Measurements from ENCODE around the gene TMEM169.

TMEM169 gene

GRCh38 chr2:216081487-216082116 lies at the start of gene TMEM169, which contains the start of gene PECR:
Gene TMEM169 (plus strand): TSS chr2:216081919. CDS start chr2:216095964, 14,045 bp downstream.
Gene PECR (minus strand): TSS chr2:216081809. CDS start chr2:216081741, 68 bp downstream.
- TF ChIP-seq CTCF (IDR thresholded peaks at IDR 0.05) = no peak

- no peak for TF ChIP-seq CTCF (IDR thresholded peaks at IDR 0.05)
Observed at GRCh38 chr2:216031960-216032689, 49.6 kb upstream of the TMEM169 start.

GRCh38 chr2:216033403-216033802 lies 48.3 kb upstream of the TMEM169 start:
- TF ChIP-seq CTCF (IDR thresholded peaks at IDR 0.05) = no peak

GRCh38 chr2:216034065-216034464 lies 47.7 kb upstream of the TMEM169 start:
- TF ChIP-seq CTCF (IDR thresholded peaks at IDR 0.05) = peak; percentile 80

- TF ChIP-seq CTCF (IDR thresholded peaks at IDR 0.05) = no peak
Observed at GRCh38 chr2:216039918-216040317, 41.8 kb upstream of the TMEM169 start.

GRCh38 chr2:216041438-216041837 lies 40.3 kb upstream of the TMEM169 start:
- TF ChIP-seq CTCF (IDR thresholded peaks at IDR 0.05) = no peak

GRCh38 chr2:216043949-216044348 lies 37.8 kb upstream of the TMEM169 start:
- TF ChIP-seq CTCF (IDR thresholded peaks at IDR 0.05) = no peak

Data from LNCAP (cell line).